Liver (tissue), 9 donors: ENCODE data around the gene IL12RB1. TPM values are rescaled to one million over a fixed set of nuclear protein-coding genes. Genes with fewer than 3 reads are reported as not detected.

Experiments used
- DNase-seq: peaks from one replicate; pipeline ENCODE4 v3.0.0-alpha.2; 2017; ENCODE audit warnings: low spot score
- H3K27ac ChIP-seq, 2 donors: one replicate each; pipeline ENCODE4 v1.7.0; 2013; ENCODE audit warnings: inconsistent platforms in 2 of 2, low read length in 2 of 2, control low read depth in 1 of 2, low read depth in 1 of 2, mild to moderate bottlenecking in 1 of 2
- H3K27me3 ChIP-seq, 4 donors: one replicate each; pipeline versions ENCODE4 v1.6.1 to v1.7.0; 2013; ENCODE audit warnings: low read length in 3 of 4, inconsistent platforms in 1 of 4, mild to moderate bottlenecking in 1 of 4, moderate library complexity in 1 of 4; ENCODE audit not compliant: control insufficient read depth in 4 of 4, insufficient read depth in 4 of 4
- H3K36me3 ChIP-seq, 4 donors: one replicate each; pipeline versions ENCODE4 v1.6.1 to v1.7.0; 2013; ENCODE audit warnings: low read length in 3 of 4, mild to moderate bottlenecking in 3 of 4, low read depth in 1 of 4, moderate library complexity in 1 of 4; ENCODE audit not compliant: control insufficient read depth in 4 of 4, insufficient read depth in 3 of 4
- H3K4me1 ChIP-seq, 4 donors: one replicate each; pipeline versions ENCODE4 v1.6.1 to v1.7.0; 2013; ENCODE audit warnings: low read length in 3 of 4, mild to moderate bottlenecking in 3 of 4, moderate library complexity in 1 of 4; ENCODE audit not compliant: control insufficient read depth in 4 of 4, insufficient read depth in 4 of 4
- H3K4me3 ChIP-seq, 3 donors: one replicate each; pipeline versions ENCODE4 v1.6.1 to v1.7.0; 2013; ENCODE audit warnings: low read length in 3 of 3, control low read depth in 1 of 3, low read depth in 1 of 3, mild to moderate bottlenecking in 1 of 3
- H3K9ac ChIP-seq, 2 donors: one replicate each; pipeline ENCODE4 v1.7.0; 2013; ENCODE audit warnings: low read length in 2 of 2, mild to moderate bottlenecking in 2 of 2, moderate library complexity in 2 of 2, control low read depth in 1 of 2, low read depth in 1 of 2
- H3K9me3 ChIP-seq, 4 donors: one replicate each; pipeline versions ENCODE4 v1.6.1 to v1.7.0; 2013; ENCODE audit warnings: low read length in 3 of 4; ENCODE audit not compliant: control insufficient read depth in 4 of 4
- FOXA1 ChIP-seq: IDR thresholded peaks from 2 replicates; pipeline ENCODE4 v1.6.1; 2016; ENCODE audit warnings: antibody characterized with exemption
- FOXA2 ChIP-seq: IDR thresholded peaks from 2 replicates; pipeline ENCODE4 v1.6.1; 2016; ENCODE audit warnings: antibody characterized with exemption
- GABPA ChIP-seq, 2 donors: IDR thresholded peaks in 1 of 2; conservative IDR thresholded peaks in 1 of 2; 2 replicates each; pipeline ENCODE4 v1.6.1; 2016; ENCODE audit warnings: antibody characterized with exemption in 2 of 2, mild to moderate bottlenecking in 1 of 2, moderate library complexity in 1 of 2
- HNF4A ChIP-seq, 2 donors: conservative IDR thresholded peaks; 2 replicates each; pipeline ENCODE4 v1.6.1; 2016; ENCODE audit warnings: antibody characterized with exemption in 2 of 2, mild to moderate bottlenecking in 2 of 2
- HNF4G ChIP-seq: IDR thresholded peaks from 2 replicates; pipeline ENCODE4 v1.6.1; 2016; ENCODE audit warnings: antibody characterized with exemption
- JUND ChIP-seq, 2 donors: IDR thresholded peaks; 2 replicates each; pipeline ENCODE4 v1.6.1; 2016; ENCODE audit warnings: antibody characterized with exemption in 2 of 2
- NR2F2 ChIP-seq: IDR thresholded peaks from 2 replicates; pipeline ENCODE4 v1.6.1; 2016; ENCODE audit warnings: antibody characterized with exemption
- RAD21 ChIP-seq, 2 donors: IDR thresholded peaks; 2 replicates each; pipeline ENCODE4 v1.6.1; 2016; ENCODE audit warnings: antibody characterized with exemption in 2 of 2, mild to moderate bottlenecking in 2 of 2
- REST ChIP-seq: IDR thresholded peaks from 2 replicates; pipeline ENCODE4 v1.6.1; 2016; ENCODE audit warnings: antibody characterized with exemption, mild to moderate bottlenecking
- SP1 ChIP-seq: IDR thresholded peaks from 2 replicates; pipeline ENCODE4 v1.6.1; 2018; ENCODE audit warnings: antibody characterized with exemption, mild to moderate bottlenecking
- TAF1 ChIP-seq: conservative IDR thresholded peaks from 2 replicates; pipeline ENCODE4 v1.6.1; 2016; ENCODE audit warnings: antibody characterized with exemption, mild to moderate bottlenecking
- YY1 ChIP-seq: IDR thresholded peaks from 2 replicates; pipeline ENCODE4 v1.6.1; 2016; ENCODE audit warnings: antibody characterized with exemption, mild to moderate bottlenecking
- ZBTB33 ChIP-seq: IDR thresholded peaks from 2 replicates; pipeline ENCODE4 v1.6.1; 2016; ENCODE audit warnings: antibody characterized with exemption
- WGBS: extraction: QIAGEN DNeasy Blood & Tissue Kit; methylation state at CpG from one replicate; pipeline ENCODE4 v1.1.7; 2013; 5-methylcytosine and 5-hydroxymethylcytosine counted together
- polyA plus RNA-seq, 2 donors: library from polyadenylated mRNA; stranded (reverse) in 1 of 2; unstranded in 1 of 2; fragments of 200-250 nt in 1 of 2; fragments of >200 nt in 1 of 2; fragmentation: Nextera tagmentation in 1 of 2; extraction: Ambion mirVana in 1 of 2; gene quantifications; one replicate each; pipeline versions ENCODE4 v1.2.1 to v1.2.3, GENCODE V29; 2013 to 2015
- total RNA-seq, 2 donors: library from RNA; depleted of rRNA; stranded (reverse); fragments of >200 nt; gene quantifications; one replicate each; pipeline ENCODE4 v1.2.3, GENCODE V29; 2014
- TF ChIP-seq, protein P1 (sequence below): IDR thresholded peaks from 2 replicates; pipeline ENCODE4 v1.6.1; 2016; ENCODE audit warnings: antibody characterized with exemption
- TF ChIP-seq, protein P2 (sequence below): IDR thresholded peaks from 2 replicates; pipeline ENCODE4 v1.6.1; 2016; ENCODE audit warnings: antibody characterized with exemption
- TF ChIP-seq, protein P3 (sequence below): fragments of 150-350 bp; IDR thresholded peaks from 2 replicates; pipeline ENCODE4 v1.5.1; 2017; ENCODE audit warnings: improper control_type of control experiment, low read depth, low read length; ENCODE audit not compliant: missing input control
- donor health status: healthy.
- donor health status: healthy.
- donor health status: healthy.
- donor health status: healthy.
- donor health status: healthy.

Gene IL12RB1
- total and polyA plus RNA-seq, 4 donors = 0.43 to 2.4 (median 1.1) TPM

- Histone ChIP-seq H3K4me3 (no peak overlapping the region), H3K9me3 (no peaks in the 10 kb centered on the region), H3K4me1 (peaks cover 0 to 3% (median under 1%) of the 10 kb centered on the region in 4 donors), H3K27ac (no peak overlapping the region), H3K27me3 (no peaks in the 10 kb centered on the region), H3K36me3 (no peaks in the 10 kb centered on the region), H3K9ac (no peak overlapping the region)
- TF ChIP-seq HNF4A (conservative IDR thresholded peaks at IDR 0.05) (no peak), REST (no peak), FOXA1 (no peak), RAD21 (IDR thresholded peaks at IDR 0.05) (peak; percentile 17 to 59), SP1 (no peak), FOXA2 (no peak), JUND (IDR thresholded peaks at IDR 0.05) (no peak), TAF1 (no peak), NR2F2 (no peak), YY1 (no peak), ZBTB33 (no peak), HNF4G (no peak)
- TF ChIP-seq, protein P1, sequence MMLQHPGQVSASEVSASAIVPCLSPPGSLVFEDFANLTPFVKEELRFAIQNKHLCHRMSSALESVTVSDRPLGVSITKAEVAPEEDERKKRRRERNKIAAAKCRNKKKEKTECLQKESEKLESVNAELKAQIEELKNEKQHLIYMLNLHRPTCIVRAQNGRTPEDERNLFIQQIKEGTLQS = no peak
- TF ChIP-seq, protein P2, sequence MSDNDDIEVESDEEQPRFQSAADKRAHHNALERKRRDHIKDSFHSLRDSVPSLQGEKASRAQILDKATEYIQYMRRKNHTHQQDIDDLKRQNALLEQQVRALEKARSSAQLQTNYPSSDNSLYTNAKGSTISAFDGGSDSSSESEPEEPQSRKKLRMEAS = no peak
- TF ChIP-seq, protein P3, sequence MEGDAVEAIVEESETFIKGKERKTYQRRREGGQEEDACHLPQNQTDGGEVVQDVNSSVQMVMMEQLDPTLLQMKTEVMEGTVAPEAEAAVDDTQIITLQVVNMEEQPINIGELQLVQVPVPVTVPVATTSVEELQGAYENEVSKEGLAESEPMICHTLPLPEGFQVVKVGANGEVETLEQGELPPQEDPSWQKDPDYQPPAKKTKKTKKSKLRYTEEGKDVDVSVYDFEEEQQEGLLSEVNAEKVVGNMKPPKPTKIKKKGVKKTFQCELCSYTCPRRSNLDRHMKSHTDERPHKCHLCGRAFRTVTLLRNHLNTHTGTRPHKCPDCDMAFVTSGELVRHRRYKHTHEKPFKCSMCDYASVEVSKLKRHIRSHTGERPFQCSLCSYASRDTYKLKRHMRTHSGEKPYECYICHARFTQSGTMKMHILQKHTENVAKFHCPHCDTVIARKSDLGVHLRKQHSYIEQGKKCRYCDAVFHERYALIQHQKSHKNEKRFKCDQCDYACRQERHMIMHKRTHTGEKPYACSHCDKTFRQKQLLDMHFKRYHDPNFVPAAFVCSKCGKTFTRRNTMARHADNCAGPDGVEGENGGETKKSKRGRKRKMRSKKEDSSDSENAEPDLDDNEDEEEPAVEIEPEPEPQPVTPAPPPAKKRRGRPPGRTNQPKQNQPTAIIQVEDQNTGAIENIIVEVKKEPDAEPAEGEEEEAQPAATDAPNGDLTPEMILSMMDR = peak; percentile 4
- DNase-seq = peak; percentile 55
- 64% methylated on average over 5 of the region's 5 CpGs for WGBS
Measured at GRCh38 chr19:18063463-18063862, 23.3 kb downstream of the IL12RB1 start.

DNA sequence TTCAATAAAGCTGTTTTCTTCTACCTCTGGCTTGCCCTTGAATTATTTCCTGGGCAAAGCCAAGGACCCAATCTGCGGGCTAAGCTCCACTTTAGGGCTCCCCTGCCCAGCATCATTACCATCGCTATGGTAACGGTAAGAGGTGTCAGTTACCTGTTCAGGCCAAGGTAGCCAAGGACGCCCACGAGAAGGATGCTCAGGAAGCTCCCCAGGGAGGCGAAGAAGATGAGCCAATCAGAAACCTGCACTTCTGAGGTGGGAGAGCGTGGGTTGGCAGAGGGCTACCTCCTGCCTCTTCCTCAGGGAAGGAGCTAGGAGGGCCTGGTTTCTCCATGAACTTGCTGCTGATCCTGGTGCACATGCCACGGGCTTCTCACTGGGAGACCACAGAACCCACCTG is 24.7 kb downstream of the IL12RB1 start:
- no peaks in the 10 kb centered on the region for H3K27me3 ChIP-seq
- WGBS = 72% methylated on average over 8 of the region's 8 CpGs
- TF ChIP-seq JUND (IDR thresholded peaks at IDR 0.05) (no peak), FOXA2 (no peak), YY1 (no peak), HNF4A (conservative IDR thresholded peaks at IDR 0.05) (no peak), SP1 (no peak), RAD21 (IDR thresholded peaks at IDR 0.05) (no peak), GABPA (IDR thresholded peaks at IDR 0.05 in 1 of 2, conservative IDR thresholded peaks at IDR 0.05 in 1 of 2) (no peak), ZBTB33 (no peak), TAF1 (no peak)
- TF ChIP-seq, protein P2 = no peak
- TF ChIP-seq, protein P3 = no peak
- H3K4me1 ChIP-seq = peaks cover 7 to 11% (median 9%) of the 10 kb centered on the region in 4 donors
- no peak overlapping the region for H3K9ac ChIP-seq
- no peak overlapping the region for H3K4me3 ChIP-seq
- no peak for DNase-seq
- H3K9me3 ChIP-seq = no peaks in the 10 kb centered on the region
- no peak overlapping the region for H3K27ac ChIP-seq
- no peaks in the 10 kb centered on the region for H3K36me3 ChIP-seq
